Endothelial cell of umbilical vein (primary cell): ENCODE measurements around the gene PURB. TPM values are rescaled to one million over a fixed set of nuclear protein-coding genes. Genes with fewer than 3 reads are reported as not detected.

Experiments used
- BruUV-seq: library from RNA; stranded (reverse); fragments of 400-500 nt; replicated peaks from 2 replicates; lab custom pipeline; 2021; lab: Mats Ljungman, UMichigan
- CTCF ChIA-PET: fragments of 300-600, 350-600 bp; sonication (Branson Sonifier 250); formaldehyde crosslinking; loops from one replicate; lab custom pipeline; 2021; ENCODE audit warnings: antibody characterized with exemption, inconsistent platforms; lab: Charles Lee
- POLR2A ChIA-PET: fragments of 300-600, 350-600 bp; sonication (Branson Sonifier 250); formaldehyde crosslinking; loops from one replicate; lab custom pipeline; 2021; ENCODE audit warnings: antibody characterized with exemption, inconsistent platforms; lab: Charles Lee
- DNase-seq: peaks from one replicate; pipeline ENCODE4 v3.0.0-alpha.2; 2011; ENCODE audit warnings: low read depth, low spot score
- FAIRE-seq: peaks from 2 replicates; lab custom pipeline; 2011; peaks lifted over from hg19 to GRCh38; lab: Jason Lieb, UNC
- H2AFZ ChIP-seq: 2 replicates; pipeline ENCODE4 v1.6.0; 2012; ENCODE audit warnings: low read depth, low read length, control low read depth, inconsistent platforms
- H3K27ac ChIP-seq: 2 replicates; pipeline ENCODE4 v1.5.1; 2011; ENCODE audit warnings: low read depth, mild to moderate bottlenecking, control low read depth, low read length, moderate library complexity; ENCODE audit not compliant: insufficient read depth
- H3K27me3 ChIP-seq, 2 experiments: 2 replicates each; pipeline versions ENCODE4 v1.6.0 to v1.6.1; 2011; ENCODE audit warnings: low read length in 2 of 2, mixed read lengths in 1 of 2; ENCODE audit not compliant: control insufficient read depth in 2 of 2, insufficient read depth in 2 of 2
- H3K36me3 ChIP-seq, 2 experiments: 2 replicates in 1 of 2; 3 replicates in 1 of 2; pipeline ENCODE4 v1.5.1; 2011; ENCODE audit warnings: low read length in 2 of 2, mild to moderate bottlenecking in 1 of 2, moderate library complexity in 1 of 2; ENCODE audit not compliant: control insufficient read depth in 2 of 2, insufficient read depth in 2 of 2; ENCODE audit errors: extremely low read depth in 1 of 2
- H3K4me1 ChIP-seq: 3 replicates; pipeline ENCODE4 v1.5.1; 2011; ENCODE audit warnings: mild to moderate bottlenecking, low read length; ENCODE audit not compliant: control insufficient read depth, insufficient read depth; ENCODE audit errors: extremely low read depth
- H3K4me2 ChIP-seq: 2 replicates; pipeline ENCODE4 v1.6.1; 2011; ENCODE audit warnings: low read length, control low read depth, mixed read lengths; ENCODE audit not compliant: insufficient read depth
- H3K4me3 ChIP-seq, 3 experiments: fragments of 200-600 bp in 1 of 3; sonication (generic), shearing (Covaris generic) in 1 of 3; replicated peaks in 1 of 3; 2 replicates each; pipeline ENCODE4 v1.5.1; 2011 to 2016; ENCODE audit warnings: control low read depth in 3 of 3, low read length in 3 of 3, mild to moderate bottlenecking in 2 of 3, inconsistent platforms in 1 of 3, low read depth in 1 of 3, moderate library complexity in 1 of 3; ENCODE audit not compliant: insufficient read depth in 1 of 3
- H3K79me2 ChIP-seq: 2 replicates; pipeline ENCODE4 v1.6.0; 2012; ENCODE audit warnings: low read length, inconsistent platforms; ENCODE audit not compliant: control insufficient read depth, insufficient read depth
- H3K9ac ChIP-seq: replicated peaks from 2 replicates; pipeline ENCODE3; 2011; ENCODE audit warnings: low read length, control low read depth; ENCODE audit not compliant: insufficient read depth; ENCODE audit errors: extremely low read depth
- H3K9me1 ChIP-seq: replicated peaks from 3 replicates; pipeline ENCODE4 v1.6.0; 2011; ENCODE audit warnings: mild to moderate bottlenecking, low read length; ENCODE audit not compliant: control insufficient read depth, insufficient read depth; ENCODE audit errors: extremely low read depth
- H3K9me3 ChIP-seq: replicated peaks from 2 replicates; pipeline ENCODE4 v1.5.1; 2012; ENCODE audit warnings: low read length, inconsistent platforms; ENCODE audit not compliant: control insufficient read depth, insufficient read depth
- H4K20me1 ChIP-seq: replicated peaks from 2 replicates; pipeline ENCODE3; 2011; ENCODE audit warnings: mild to moderate bottlenecking, low read length; ENCODE audit not compliant: control insufficient read depth, insufficient read depth; ENCODE audit errors: extremely low read depth
- EZH2 ChIP-seq: IDR thresholded peaks from 2 replicates; pipeline ENCODE4 v1.6.1; 2012; ENCODE audit warnings: borderline replicate concordance, low read depth, mild to moderate bottlenecking, moderate library complexity, low read length, inconsistent platforms; ENCODE audit not compliant: severe bottlenecking
- FOS ChIP-seq: IDR thresholded peaks from 2 replicates; pipeline ENCODE4 v1.6.1; 2011; ENCODE audit warnings: mild to moderate bottlenecking, low read length, moderate library complexity, borderline replicate concordance; ENCODE audit not compliant: insufficient read depth
- GATA2 ChIP-seq: IDR thresholded peaks from 2 replicates; pipeline ENCODE4 v1.7.0; 2011; ENCODE audit warnings: low read depth, mild to moderate bottlenecking, moderate library complexity, mixed read lengths, low read length; ENCODE audit not compliant: insufficient read length, insufficient read depth
- JUN ChIP-seq: IDR thresholded peaks from 2 replicates; pipeline ENCODE4 v1.6.1; 2011; ENCODE audit warnings: borderline replicate concordance, low read depth; ENCODE audit not compliant: insufficient read length, insufficient read depth
- MYC ChIP-seq: IDR thresholded peaks from one replicate; pipeline ENCODE4 v1.6.1; 2011; ENCODE audit warnings: mild to moderate bottlenecking, low read depth, low read length
- POLR2A ChIP-seq: IDR thresholded peaks from 2 replicates; pipeline ENCODE4 v1.6.1; 2012; ENCODE audit warnings: low read depth, mild to moderate bottlenecking, control low read depth, low read length
- POLR2AphosphoS5 ChIP-seq: IDR thresholded peaks from 2 replicates; pipeline ENCODE4 v1.6.1; 2012; ENCODE audit warnings: low read depth, mild to moderate bottlenecking, control low read depth, low read length, moderate library complexity; ENCODE audit not compliant: insufficient read depth
- dilution Hi-C: fragments of 300-500 bp; cut with MboI; formaldehyde crosslinking; loops from one replicate; pipeline ENCODE4 v1.15.0; 2019; ENCODE audit warnings: low sequenced_read_pairs; ENCODE audit not compliant: extremely low pct_ligation_motif_present
- intact Hi-C: fragments of 100-400 bp; cut with micrococcal nuclease; formaldehyde crosslinking; loops from one replicate; pipeline ENCODE4 v1.10.0; 2022
- polyA plus RNA-seq, 4 experiments: library from polyadenylated mRNA; depleted of rRNA in 3 of 4; stranded (reverse) in 3 of 4; unstranded in 1 of 4; fragments of >200 nt; gene quantifications; 2 replicates each; pipeline versions ENCODE4 v1.2.1 to v1.2.3, GENCODE V29; 2011 to 2012; ENCODE audit warnings: missing spikeins in 1 of 4
- total RNA-seq: library from RNA; stranded (reverse); gene quantifications from 2 replicates; pipeline ENCODE4 v1.2.3, GENCODE V29; 2021
- TF ChIP-seq, protein P1 (sequence below): IDR thresholded peaks from 2 replicates; pipeline ENCODE4 v1.6.1; 2011; ENCODE audit not compliant: insufficient read depth, insufficient read length
- TF ChIP-seq, protein P2 (sequence below), 2 donors: IDR thresholded peaks; 1 replicate in 1 of 2; 2 replicates in 1 of 2; pipeline ENCODE4 v1.5.1; 2011; ENCODE audit warnings: low read length in 2 of 2, mild to moderate bottlenecking in 2 of 2, moderate library complexity in 2 of 2, control low read depth in 1 of 2, inconsistent platforms in 1 of 2, low read depth in 1 of 2; ENCODE audit not compliant: insufficient read depth in 1 of 2; ENCODE audit errors: extremely low read depth in 1 of 2

PURB gene
- total and polyA plus RNA-seq, 2 donors (not counting 3 experiments of a cell fraction or from before 2014, with no cell fraction given): 2.7 to 25.5 TPM

DNA sequence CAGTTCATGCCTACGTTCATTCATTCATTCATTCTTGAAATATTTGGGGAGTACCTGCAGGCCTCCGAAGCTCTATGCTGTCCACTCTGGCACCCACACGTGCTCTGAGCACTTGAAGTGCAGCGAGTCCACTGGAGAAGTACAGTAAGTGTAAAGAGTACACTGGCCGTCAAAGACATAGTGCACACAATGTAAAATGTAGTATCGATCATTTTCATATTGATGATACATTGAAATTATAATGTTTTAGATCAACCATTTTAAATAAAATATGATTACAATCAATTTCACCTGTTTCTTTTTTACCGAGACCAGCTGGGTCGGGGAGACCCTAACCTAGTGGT, 37.0 kb upstream of the PURB start:
- no peak overlapping the region for H3K4me3 ChIP-seq
- H3K27me3 ChIP-seq: peaks cover 3 to 5% of the 10 kb centered on the region in 2 experiments
- no peak overlapping the region for H3K4me2 ChIP-seq
- dilution Hi-C loops (no loop called here), intact Hi-C loops (loop anchor here (1.0 to 2.0 kb wide), 6 partner anchors 37 to 334 kb away; partner anchors contain the start of genes H2AZ2 and PURB)
- no peaks in the 10 kb centered on the region for H3K9me1 ChIP-seq
- TF ChIP-seq, protein P1, sequence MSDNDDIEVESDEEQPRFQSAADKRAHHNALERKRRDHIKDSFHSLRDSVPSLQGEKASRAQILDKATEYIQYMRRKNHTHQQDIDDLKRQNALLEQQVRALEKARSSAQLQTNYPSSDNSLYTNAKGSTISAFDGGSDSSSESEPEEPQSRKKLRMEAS: no peak
- TF ChIP-seq, protein P2, sequence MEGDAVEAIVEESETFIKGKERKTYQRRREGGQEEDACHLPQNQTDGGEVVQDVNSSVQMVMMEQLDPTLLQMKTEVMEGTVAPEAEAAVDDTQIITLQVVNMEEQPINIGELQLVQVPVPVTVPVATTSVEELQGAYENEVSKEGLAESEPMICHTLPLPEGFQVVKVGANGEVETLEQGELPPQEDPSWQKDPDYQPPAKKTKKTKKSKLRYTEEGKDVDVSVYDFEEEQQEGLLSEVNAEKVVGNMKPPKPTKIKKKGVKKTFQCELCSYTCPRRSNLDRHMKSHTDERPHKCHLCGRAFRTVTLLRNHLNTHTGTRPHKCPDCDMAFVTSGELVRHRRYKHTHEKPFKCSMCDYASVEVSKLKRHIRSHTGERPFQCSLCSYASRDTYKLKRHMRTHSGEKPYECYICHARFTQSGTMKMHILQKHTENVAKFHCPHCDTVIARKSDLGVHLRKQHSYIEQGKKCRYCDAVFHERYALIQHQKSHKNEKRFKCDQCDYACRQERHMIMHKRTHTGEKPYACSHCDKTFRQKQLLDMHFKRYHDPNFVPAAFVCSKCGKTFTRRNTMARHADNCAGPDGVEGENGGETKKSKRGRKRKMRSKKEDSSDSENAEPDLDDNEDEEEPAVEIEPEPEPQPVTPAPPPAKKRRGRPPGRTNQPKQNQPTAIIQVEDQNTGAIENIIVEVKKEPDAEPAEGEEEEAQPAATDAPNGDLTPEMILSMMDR (IDR thresholded peaks at IDR 0.05; ENCODE audit: extremely low read depth in 1 of 2, insufficient read depth in 1 of 2, low read depth in 1 of 2, low read length in 2 of 2): no peak
- TF ChIP-seq EZH2 (no peak), FOS (no peak), GATA2 (no peak), MYC (no peak), POLR2AphosphoS5 (no peak), POLR2A (no peak), JUN (no peak)
- H4K20me1 ChIP-seq: no peaks in the 10 kb centered on the region
- ChIA-PET CTCF (interaction anchor here (0.6 to 3.5 kb wide), 5 partner anchors 9 to 214 kb away, joined by 3 to 26 read pairs (median 3); no protein-coding TSS in a partner anchor), POLR2A (no interaction called here)
- no peak for DNase-seq
- H3K36me3 ChIP-seq: no peaks in the 10 kb centered on the region
- H3K79me2 ChIP-seq: no peaks in the 10 kb centered on the region
- H3K9ac ChIP-seq: no peak overlapping the region
- no peak overlapping the region for H2AFZ ChIP-seq
- H3K4me1 ChIP-seq: no peaks in the 10 kb centered on the region
- no peak for FAIRE-seq
- H3K27ac ChIP-seq: no peak overlapping the region
- H3K9me3 ChIP-seq: no peaks in the 10 kb centered on the region
- BruUV-seq: no TSS peak
